GM18517 (cell line): ENCODE data around the gene DCP1A.
"Not testable (repeated sequence)": the region's sequence is repeated elsewhere in the genome, so short reads cannot be mapped to it uniquely, and the experiment has no call there.

ENCODE experiments used
- ATAC-seq: cut with Tn5 transposase; IDR thresholded peaks from one replicate; pipeline ENCODE4 v1.9.1; 2021; ENCODE audit warnings: mild to moderate bottlenecking, moderate library complexity; ENCODE audit not compliant: unreplicated experiment

Gene DCP1A

GRCh38 chr3:53347261-53348064 lies at the start of gene DCP1A:
TSS of gene DCP1A (minus strand) at chr3:53347543. CDS start at chr3:53347517, 26 bp downstream.
- ATAC-seq = peak; percentile 93

- no peak for ATAC-seq
Measured at GRCh38 chr3:53384465-53385423, 37.4 kb upstream of the DCP1A start.

GRCh38 chr3:53382106-53382505 lies 34.8 kb upstream of the DCP1A start:
- ATAC-seq = no peak

DNA sequence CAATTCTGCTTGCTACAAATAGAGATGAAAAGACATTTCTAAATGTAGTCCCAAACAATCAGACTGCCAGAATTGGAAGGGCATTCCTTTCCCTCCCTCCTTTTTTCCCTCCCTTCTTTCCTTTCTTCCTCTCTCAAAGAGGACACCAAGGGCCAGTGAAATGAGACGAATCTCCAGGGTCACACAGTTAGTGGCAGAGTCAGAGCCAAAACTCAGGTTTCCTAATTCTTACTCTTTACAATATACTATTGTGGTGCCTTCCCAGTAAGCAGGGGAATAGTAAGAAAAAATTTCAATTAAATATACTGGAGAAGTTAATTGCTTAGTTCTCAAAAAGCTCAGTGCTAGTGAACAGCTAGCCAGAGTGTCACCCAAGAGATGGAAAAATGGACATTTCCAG lies 33.0 kb upstream of the DCP1A start:
- no peak for ATAC-seq

- no peak for ATAC-seq
Measured at GRCh38 chr3:53379898-53380297, 32.6 kb upstream of the DCP1A start.

- no peak for ATAC-seq
Measured at GRCh38 chr3:53377794-53378193, 30.5 kb upstream of the DCP1A start.

- no peak for ATAC-seq
Measured at GRCh38 chr3:53376679-53377078, 29.3 kb upstream of the DCP1A start.

DNA sequence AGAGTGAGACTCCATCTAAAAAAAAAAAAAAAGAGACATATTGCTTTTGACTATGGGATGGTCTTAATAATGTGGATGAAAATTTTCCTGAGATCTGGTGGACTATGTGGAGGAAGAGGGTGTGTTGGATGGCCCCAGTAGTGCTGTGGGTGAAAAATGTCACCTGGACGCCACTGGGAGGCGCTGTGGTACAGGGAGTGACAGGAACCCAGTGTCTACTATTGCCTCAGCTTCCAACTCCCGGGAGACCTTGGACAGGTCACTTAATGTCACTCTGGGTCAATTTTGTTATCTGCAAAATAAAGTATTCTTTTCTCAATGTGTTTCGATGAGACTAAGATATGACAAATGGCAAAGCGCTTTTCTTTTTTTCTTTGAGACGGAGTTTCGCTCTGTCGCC lies 27.7 kb upstream of the DCP1A start:
- no peak for ATAC-seq

DNA sequence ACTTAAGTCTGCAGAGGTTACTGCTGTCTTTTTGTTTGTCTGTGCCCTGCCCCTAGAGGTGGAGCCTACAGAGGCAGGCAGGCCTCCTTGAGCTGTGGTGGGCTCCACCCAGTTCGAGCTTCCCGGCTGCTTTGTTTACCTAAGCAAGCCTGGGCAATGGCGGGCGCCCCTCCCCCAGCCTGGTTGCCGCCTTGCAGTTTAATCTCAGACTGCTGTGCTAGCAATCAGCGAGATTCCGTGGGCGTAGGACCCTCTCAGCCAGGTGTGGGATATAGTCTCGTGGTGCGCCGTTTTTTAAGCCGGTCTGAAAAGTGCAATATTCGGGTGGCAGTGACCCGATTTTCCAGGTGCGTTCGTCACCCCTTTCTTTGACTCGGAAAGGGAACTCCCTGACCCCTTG lies 23.4 kb upstream of the DCP1A start:
- not testable (repeated sequence) for ATAC-seq

DNA sequence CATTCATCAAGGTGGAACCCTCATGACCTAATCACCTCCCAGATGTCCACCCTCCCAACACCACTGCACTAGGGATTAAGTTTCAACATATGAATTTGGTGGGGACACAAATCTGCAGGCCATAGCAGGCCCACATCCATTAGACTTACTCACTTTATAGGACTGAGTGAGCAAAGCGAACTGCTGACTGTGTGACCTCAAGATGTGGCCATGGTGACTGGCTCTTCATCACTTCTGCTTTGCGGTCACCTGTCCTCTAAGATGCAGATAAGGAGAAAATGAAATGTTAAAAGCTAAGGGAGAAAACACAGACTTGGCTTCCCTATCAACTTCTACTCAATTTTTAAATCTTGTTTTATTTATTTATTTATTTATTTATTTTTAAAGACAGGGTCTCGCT lies 14.5 kb upstream of the DCP1A start:
- no peak for ATAC-seq

DNA sequence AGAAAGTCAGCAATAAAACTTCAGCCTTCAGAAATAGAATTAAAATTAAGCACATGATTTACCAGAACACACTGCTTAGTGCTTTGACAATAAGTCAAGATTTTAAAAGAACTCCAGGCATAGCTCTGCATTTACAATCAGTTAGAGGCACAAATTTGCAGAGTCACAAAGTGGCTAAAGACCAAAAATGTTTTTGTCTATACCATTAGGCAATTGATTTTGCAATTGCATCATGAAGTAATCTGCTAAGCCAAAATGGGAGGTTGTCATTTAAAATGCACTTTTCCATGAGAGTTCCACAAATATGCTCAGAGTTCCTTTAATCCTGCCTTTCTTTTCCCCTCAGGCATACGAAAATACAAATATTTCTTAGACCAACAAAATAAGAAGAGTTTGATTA lies 10.1 kb upstream of the DCP1A start:
- no peak for ATAC-seq

DNA sequence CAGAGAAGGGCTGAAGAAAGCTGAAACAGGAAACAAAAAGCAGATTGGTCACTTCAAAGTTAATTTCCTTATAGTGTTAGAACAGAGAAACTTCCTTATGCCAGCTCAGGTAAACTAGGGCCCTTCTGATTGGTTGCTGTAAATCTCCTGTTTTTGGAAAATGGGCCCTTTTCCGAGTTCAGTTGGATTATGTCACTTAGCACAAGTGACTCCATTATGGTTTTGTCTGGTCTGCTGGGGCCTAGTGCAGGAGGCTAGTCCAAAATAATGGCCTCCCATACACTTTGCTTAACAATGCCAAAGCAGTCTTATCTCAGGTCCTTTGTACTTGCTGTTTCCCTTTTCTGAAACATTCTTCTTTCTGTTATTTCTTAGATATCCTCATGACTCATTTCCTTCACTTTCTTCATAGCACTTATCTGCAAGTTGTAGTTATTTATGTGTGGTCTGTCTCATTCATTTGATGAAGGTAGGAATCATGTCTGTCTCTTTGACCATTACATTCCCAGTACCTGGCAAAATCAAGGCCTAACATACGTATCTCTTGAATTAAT lies 7.7 kb upstream of the DCP1A start:
- ATAC-seq = no peak

DNA sequence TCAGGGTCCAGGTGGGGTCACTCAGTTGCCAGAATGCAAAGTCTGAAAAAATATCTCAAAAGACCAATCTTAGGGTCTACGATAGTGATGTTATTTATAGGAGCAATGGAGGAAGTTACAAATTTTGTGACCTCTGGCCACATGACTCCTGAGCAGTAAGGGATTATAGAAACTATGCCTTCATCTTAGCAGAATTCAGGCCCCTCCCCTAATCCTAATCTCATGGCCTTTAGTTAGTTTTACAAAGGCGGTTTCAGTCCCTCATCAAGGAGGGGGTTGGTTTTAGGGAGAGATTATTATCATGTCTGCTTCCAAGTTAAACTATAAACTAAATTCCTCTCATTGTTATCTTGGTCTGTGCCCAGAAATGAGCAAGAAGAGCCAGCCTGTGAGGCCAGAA lies 5.9 kb upstream of the DCP1A start:
- ATAC-seq = no peak

- no peak for ATAC-seq
Measured at GRCh38 chr3:53350652-53351051, 3.3 kb upstream of the DCP1A start.

- not testable (repeated sequence) for ATAC-seq
Measured at GRCh38 chr3:53348118-53348517, 775 bp upstream of the DCP1A start.

- no peak for ATAC-seq
Measured at GRCh38 chr3:53346922-53347260, 452 bp downstream of the DCP1A start.

GRCh38 chr3:53346514-53346913 lies 829 bp downstream of the DCP1A start:
- no peak for ATAC-seq

DNA sequence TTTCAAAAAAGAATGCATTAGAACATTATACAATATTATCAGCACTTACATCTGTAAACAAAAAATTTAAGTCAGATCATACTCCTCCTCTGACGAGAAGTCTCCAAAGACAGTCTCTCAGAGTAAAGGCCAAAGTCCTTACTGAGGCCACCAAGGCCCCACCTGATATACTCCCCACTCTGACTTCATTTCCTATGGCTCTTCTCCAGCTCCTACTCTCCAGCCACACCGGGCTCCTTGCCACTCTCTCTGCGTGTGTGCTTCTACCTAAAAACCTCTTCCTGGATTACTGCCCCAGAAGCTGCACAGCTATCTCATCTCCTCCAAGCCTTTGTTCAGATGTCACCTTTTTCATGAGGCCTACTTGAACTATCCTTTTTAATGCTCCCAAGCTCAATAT lies 5.0 kb downstream of the DCP1A start:
- ATAC-seq = no peak

DNA sequence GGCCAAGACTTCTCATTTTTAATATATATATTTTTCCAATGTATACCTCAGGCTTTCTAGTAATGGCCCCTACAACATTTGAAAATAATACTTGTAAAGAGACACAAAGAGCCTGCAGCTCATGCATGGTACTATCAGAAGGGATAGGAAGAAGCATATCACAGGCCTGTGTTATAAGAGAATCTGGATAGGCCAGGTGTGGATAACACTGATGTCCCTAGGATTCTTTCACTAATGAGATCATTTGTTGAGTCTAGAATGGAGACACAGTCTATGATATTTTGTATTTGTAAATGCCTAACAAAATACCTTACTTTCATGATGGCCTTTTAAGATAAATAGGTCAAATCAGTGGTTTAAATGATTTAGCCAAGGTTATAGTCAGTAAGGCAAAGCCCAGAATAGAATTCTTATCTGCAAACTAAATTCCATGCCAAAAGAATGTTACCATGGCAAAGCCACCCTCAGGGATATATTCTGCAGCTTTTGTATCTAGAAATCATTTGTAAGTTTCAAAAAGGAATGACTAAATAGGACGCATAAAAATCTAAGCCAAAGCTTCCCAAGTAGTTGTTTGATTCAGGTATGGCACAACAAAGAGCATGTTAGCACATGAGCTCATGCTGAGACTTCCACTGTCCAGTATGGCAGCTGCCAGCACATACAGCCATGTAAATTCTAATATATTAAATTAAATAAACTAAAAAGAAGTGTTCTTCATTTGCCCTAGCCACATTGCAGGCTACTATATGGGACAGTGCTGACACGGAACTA lies 10.0 kb downstream of the DCP1A start:
- ATAC-seq = no peak

- ATAC-seq = no peak
Measured at GRCh38 chr3:53334742-53335141, 12.6 kb downstream of the DCP1A start.

GRCh38 chr3:53331871-53332270 lies 15.5 kb downstream of the DCP1A start:
- no peak for ATAC-seq
